Astrocyte (in vitro differentiated cells and primary cell): ENCODE data around the gene SMARCD1. TPM values are rescaled to one million over a fixed set of nuclear protein-coding genes. Genes with fewer than 3 reads are reported as not detected.

ENCODE experiments used
- DNase-seq: peaks from one replicate; pipeline ENCODE4 v3.0.0-alpha.2; 2010; ENCODE audit warnings: low read depth
- FAIRE-seq: peaks from 2 replicates; lab custom pipeline; 2011; peaks lifted over from hg19 to GRCh38; lab: Jason Lieb, UNC
- H2AFZ ChIP-seq: 2 replicates; pipeline ENCODE4 v1.6.0; 2012; ENCODE audit warnings: low read depth, low read length, inconsistent platforms
- H3K27ac ChIP-seq: 2 replicates; pipeline ENCODE4 v1.5.1; 2011; ENCODE audit warnings: low read depth, low read length, inconsistent platforms
- H3K27me3 ChIP-seq: 2 replicates; pipeline ENCODE4 v1.6.0; 2011; ENCODE audit warnings: low read length, inconsistent platforms; ENCODE audit not compliant: insufficient read depth
- H3K36me3 ChIP-seq: 2 replicates; pipeline ENCODE4 v1.5.1; 2011; ENCODE audit warnings: low read length, inconsistent platforms; ENCODE audit not compliant: insufficient read depth
- H3K4me1 ChIP-seq: 2 replicates; pipeline ENCODE4 v1.5.1; 2011; ENCODE audit warnings: low read length, inconsistent platforms; ENCODE audit not compliant: insufficient read depth
- H3K4me2 ChIP-seq: 2 replicates; pipeline ENCODE4 v1.6.0; 2012; ENCODE audit warnings: low read length, inconsistent platforms
- H3K4me3 ChIP-seq: 2 replicates; pipeline ENCODE4 v1.5.1; 2011; ENCODE audit warnings: low read depth, mild to moderate bottlenecking, low read length, inconsistent platforms; ENCODE audit not compliant: insufficient read depth
- H3K79me2 ChIP-seq: 2 replicates; pipeline ENCODE4 v1.6.0; 2012; ENCODE audit warnings: mild to moderate bottlenecking, low read length, inconsistent platforms; ENCODE audit not compliant: insufficient read depth
- H3K9ac ChIP-seq: 2 replicates; pipeline ENCODE4 v1.6.0; 2012; ENCODE audit warnings: mild to moderate bottlenecking, low read length, inconsistent platforms
- H3K9me3 ChIP-seq: 2 replicates; pipeline ENCODE4 v1.5.1; 2012; ENCODE audit warnings: low read depth, mild to moderate bottlenecking, low read length, inconsistent platforms; ENCODE audit not compliant: insufficient read depth
- H4K20me1 ChIP-seq: 2 replicates; pipeline ENCODE4 v1.6.0; 2012; ENCODE audit warnings: low read length, inconsistent platforms; ENCODE audit not compliant: insufficient read depth
- H3K27ac Mint-ChIP-seq: one replicate; pipeline ENCODE4 v1.8.0; 2021; ENCODE audit warnings: mild to moderate bottlenecking, mixed read lengths; ENCODE audit not compliant: unreplicated experiment
- H3K27me3 Mint-ChIP-seq: one replicate; pipeline ENCODE4 v1.8.0; 2021; ENCODE audit warnings: low read depth, mixed read lengths; ENCODE audit not compliant: unreplicated experiment
- H3K36me3 Mint-ChIP-seq: one replicate; pipeline ENCODE4 v1.8.0; 2021; ENCODE audit warnings: low read depth, mixed read lengths; ENCODE audit not compliant: unreplicated experiment
- H3K4me1 Mint-ChIP-seq: one replicate; pipeline ENCODE4 v1.8.0; 2021; ENCODE audit warnings: low read depth, mixed read lengths; ENCODE audit not compliant: unreplicated experiment
- H3K4me3 Mint-ChIP-seq: one replicate; pipeline ENCODE4 v1.8.0; 2021; ENCODE audit warnings: mild to moderate bottlenecking, moderate library complexity, mixed read lengths; ENCODE audit not compliant: unreplicated experiment
- H3K9me3 Mint-ChIP-seq: one replicate; pipeline ENCODE4 v1.8.0; 2021; ENCODE audit warnings: mild to moderate bottlenecking, mixed read lengths; ENCODE audit not compliant: unreplicated experiment
- CTCF ChIP-seq: IDR thresholded peaks from 2 replicates; pipeline ENCODE4 v1.5.1; 2011; ENCODE audit warnings: low read depth, mild to moderate bottlenecking, inconsistent platforms, low read length, moderate library complexity; ENCODE audit not compliant: insufficient read depth
- EZH2 ChIP-seq: IDR thresholded peaks from 2 replicates; pipeline ENCODE4 v1.6.1; 2012; ENCODE audit warnings: mild to moderate bottlenecking, low read length, inconsistent platforms; ENCODE audit not compliant: insufficient read depth
- total RNA-seq: library from RNA; stranded (reverse); gene quantifications from 2 replicates; pipeline ENCODE4 v1.2.1, GENCODE V29; 2021

The SMARCD1 gene
- total RNA-seq, 1 donor from 2014 or later = 64.4 TPM

- H3K79me2 ChIP-seq = peaks cover 3% of the 10 kb centered on the region
- no peak overlapping the region for H3K4me3 Mint-ChIP-seq
- H3K27ac ChIP-seq = no peak overlapping the region
- H3K4me2 ChIP-seq = no peak overlapping the region
- TF ChIP-seq CTCF (no peak), EZH2 (no peak)
- no peaks in the 10 kb centered on the region for H3K27me3 Mint-ChIP-seq
- H3K4me1 Mint-ChIP-seq = peaks cover 9% of the 10 kb centered on the region
- peaks cover 5% of the 10 kb centered on the region for H4K20me1 ChIP-seq
- no peak overlapping the region for H3K9ac ChIP-seq
- H3K27me3 ChIP-seq = no peaks in the 10 kb centered on the region
- peaks cover 22% of the 10 kb centered on the region for H3K36me3 Mint-ChIP-seq
- H3K36me3 ChIP-seq = peaks cover 31% of the 10 kb centered on the region
- FAIRE-seq (no peak), DNase-seq (no peak)
- no peaks in the 10 kb centered on the region for H3K9me3 ChIP-seq
- no peak overlapping the region for H2AFZ ChIP-seq
- H3K9me3 Mint-ChIP-seq = no peaks in the 10 kb centered on the region
- H3K4me1 ChIP-seq = no peaks in the 10 kb centered on the region
- H3K4me3 ChIP-seq = no peak overlapping the region
- H3K27ac Mint-ChIP-seq = peak overlapping the region; percentile 6
Observed at GRCh38 chr12:50127546-50127945, 42.4 kb downstream of the SMARCD1 start.

- FAIRE-seq (no peak), DNase-seq (no peak)
- Histone ChIP-seq H3K27ac (no peak overlapping the region), H3K27me3 (no peaks in the 10 kb centered on the region), H3K4me1 (no peaks in the 10 kb centered on the region), H2AFZ (no peak overlapping the region), H3K4me2 (no peak overlapping the region), H3K4me3 (no peak overlapping the region), H3K36me3 (peaks cover 42% of the 10 kb centered on the region), H3K9ac (no peak overlapping the region), H4K20me1 (peaks cover 12% of the 10 kb centered on the region), H3K79me2 (peaks cover 3% of the 10 kb centered on the region), H3K9me3 (no peaks in the 10 kb centered on the region)
- no peak for TF ChIP-seq CTCF
- Mint-ChIP-seq H3K4me3 (no peak overlapping the region), H3K9me3 (no peaks in the 10 kb centered on the region), H3K4me1 (peaks cover 9% of the 10 kb centered on the region), H3K36me3 (peaks cover 21% of the 10 kb centered on the region), H3K27me3 (no peaks in the 10 kb centered on the region), H3K27ac (no peak overlapping the region)
Observed at GRCh38 chr12:50129290-50129689, 44.1 kb downstream of the SMARCD1 start.

GRCh38 chr12:50132505-50133135 lies 47.5 kb downstream of the SMARCD1 start:
- Mint-ChIP-seq H3K27me3 (no peaks in the 10 kb centered on the region), H3K36me3 (peaks cover 20% of the 10 kb centered on the region), H3K9me3 (no peaks in the 10 kb centered on the region), H3K4me1 (peaks cover 12% of the 10 kb centered on the region), H3K4me3 (no peak overlapping the region), H3K27ac (peak overlapping the region; percentile 11)
- Histone ChIP-seq H2AFZ (no peak overlapping the region), H3K4me1 (no peaks in the 10 kb centered on the region), H3K4me3 (no peak overlapping the region), H3K4me2 (no peak overlapping the region), H3K9ac (no peak overlapping the region), H4K20me1 (peaks cover 12% of the 10 kb centered on the region), H3K79me2 (no peaks in the 10 kb centered on the region), H3K27ac (no peak overlapping the region), H3K27me3 (no peaks in the 10 kb centered on the region), H3K36me3 (peaks cover 57% of the 10 kb centered on the region), H3K9me3 (no peaks in the 10 kb centered on the region)
- DNase-seq (no peak), FAIRE-seq (no peak)
- TF ChIP-seq CTCF = no peak
- no peak for TF ChIP-seq EZH2
